CD4-positive, alpha-beta T cell treated with Interferon gamma for 1 hour (primary cell): ENCODE data around the gene POFUT2.

Experiments used
- DNase-seq: peaks from one replicate; pipeline ENCODE4 v3.0.0-alpha.2; 2020

POFUT2 gene

GRCh38 chr21:45246386-45247320, 41.0 kb downstream of the POFUT2 start:
- no peak for DNase-seq

GRCh38 chr21:45244799-45245340, 42.8 kb downstream of the POFUT2 start:
- DNase-seq, result no peak

DNA sequence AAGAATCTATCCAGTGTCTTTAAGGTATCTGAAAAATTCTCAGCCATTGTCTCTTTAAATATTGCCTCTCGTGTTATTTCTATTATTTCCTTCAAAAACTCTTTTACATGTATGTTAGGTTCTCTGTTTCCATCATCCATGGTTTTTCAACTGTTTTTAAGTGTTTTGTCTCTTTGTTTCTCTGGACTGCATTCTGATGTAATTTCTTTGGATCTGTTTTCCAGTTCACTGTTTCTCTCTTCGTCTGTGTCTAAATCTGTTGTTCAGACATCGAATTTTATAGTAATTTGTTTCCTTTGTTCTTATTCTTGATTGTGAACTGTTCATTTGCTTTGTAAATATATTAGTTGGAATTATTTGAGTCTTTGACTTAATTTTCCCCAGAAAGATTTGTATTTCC, 44.1 kb downstream of the POFUT2 start:
- DNase-seq, result no peak

GRCh38 chr21:45241357-45241756, 46.3 kb downstream of the POFUT2 start:
- DNase-seq, result no peak

DNA sequence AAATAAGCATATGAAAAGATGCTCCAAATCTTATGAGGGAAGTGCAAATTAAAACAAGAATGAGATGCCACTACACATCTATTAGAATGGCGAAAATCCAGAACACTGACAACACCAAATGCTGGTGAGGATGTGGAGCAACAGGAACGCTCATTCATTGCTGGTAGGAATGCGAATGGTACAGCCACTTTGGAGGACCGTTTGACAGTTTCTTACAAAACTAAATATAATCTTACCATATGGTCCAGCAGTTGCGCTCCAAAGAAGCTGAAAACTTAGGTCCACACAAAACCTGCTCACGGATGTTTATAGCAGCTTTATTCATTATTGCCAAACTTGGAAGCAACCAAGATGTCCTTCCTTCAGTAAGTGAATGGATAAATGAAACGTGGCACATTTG, 50.3 kb downstream of the POFUT2 start:
- DNase-seq, result no peak

DNA sequence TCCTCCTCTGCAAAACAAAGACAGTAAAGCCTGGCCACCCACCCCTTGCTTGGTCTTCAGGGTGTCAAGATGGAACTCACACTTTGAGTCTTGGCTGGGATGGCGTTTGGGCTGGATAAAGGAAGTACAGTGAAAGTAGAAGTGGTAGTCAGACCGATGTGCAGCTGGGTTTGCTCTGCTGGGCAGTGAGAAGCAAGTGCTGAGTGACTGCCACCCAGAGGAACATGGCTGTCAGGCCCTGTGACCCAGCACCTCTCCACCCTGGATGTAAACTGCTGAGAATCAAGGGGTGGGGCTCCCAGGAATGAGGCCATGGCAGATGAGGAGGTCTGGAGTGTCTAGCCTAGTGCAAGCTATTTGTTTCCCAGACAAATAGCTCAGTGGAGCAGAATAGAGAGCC, 51.2 kb downstream of the POFUT2 start:
- no peak for DNase-seq

DNA sequence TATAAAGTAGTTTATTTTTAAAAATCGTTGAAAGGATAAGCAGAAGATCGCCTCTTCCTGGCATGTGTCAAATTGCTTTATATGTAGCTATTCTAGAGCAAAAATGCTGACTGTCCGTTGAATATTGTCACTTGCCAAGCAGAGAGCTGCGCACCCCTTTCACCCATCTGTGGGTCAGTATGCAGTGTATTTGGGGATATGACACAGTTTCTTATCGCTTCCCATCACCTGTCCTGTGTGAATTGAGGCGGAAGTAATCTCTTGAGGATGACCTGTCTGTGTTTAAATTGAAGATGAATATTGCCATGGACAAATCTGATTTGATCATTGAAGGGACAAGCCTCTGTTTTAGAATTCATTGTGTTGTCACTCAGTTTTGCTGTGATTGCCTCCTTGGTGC, 52.2 kb downstream of the POFUT2 start:
- DNase-seq, result no peak

- DNase-seq, result no peak
Measured at GRCh38 chr21:45234965-45235364, 52.7 kb downstream of the POFUT2 start.

GRCh38 chr21:45234127-45234526, 53.6 kb downstream of the POFUT2 start:
- DNase-seq, result no peak

- DNase-seq, result no peak
Measured at GRCh38 chr21:45231705-45232104, 56.0 kb downstream of the POFUT2 start.

- no peak for DNase-seq
Measured at GRCh38 chr21:45228656-45229240, 58.9 kb downstream of the POFUT2 start.

DNA sequence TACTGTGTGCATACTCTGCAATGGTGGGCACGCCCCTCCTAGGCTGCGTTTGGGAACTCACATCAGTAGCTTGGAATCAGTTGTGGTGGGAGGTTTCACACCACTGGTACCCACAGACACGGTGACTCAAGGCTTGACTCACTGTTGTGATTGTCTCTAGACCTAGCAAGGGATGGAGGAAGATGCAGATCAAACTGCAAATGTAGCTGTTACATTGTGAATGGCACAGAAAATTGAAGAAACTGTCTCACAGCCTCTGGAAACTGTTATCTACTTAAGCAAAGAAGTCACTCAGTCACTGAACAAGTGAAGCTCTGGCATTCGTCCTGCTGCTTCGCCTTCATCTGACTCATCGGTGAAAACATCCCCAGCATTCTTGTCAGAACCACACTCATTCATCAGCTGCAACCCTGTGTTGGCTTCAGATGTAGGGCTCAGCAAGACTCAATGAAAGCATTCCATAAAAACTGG, 59.5 kb downstream of the POFUT2 start:
- peak; percentile 41 for DNase-seq

DNA sequence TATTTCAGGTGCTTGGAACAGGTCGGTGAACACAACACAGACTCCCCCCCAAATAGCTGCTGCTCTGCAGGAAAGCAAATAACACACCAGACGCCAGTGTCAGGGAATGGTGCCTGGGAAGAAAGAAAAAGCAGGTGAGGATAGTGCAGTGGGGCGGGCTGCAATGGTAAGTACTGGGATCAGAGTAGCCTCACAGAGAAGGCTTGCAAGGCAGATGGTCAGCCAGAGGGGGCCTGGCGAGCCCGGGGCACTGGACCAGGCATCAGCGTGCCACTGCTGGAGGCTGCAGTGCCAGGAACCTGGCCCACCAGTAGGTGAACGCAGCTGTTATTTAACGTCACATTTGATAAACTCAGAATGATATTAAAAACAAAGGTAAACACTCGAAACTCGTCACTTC, 60.0 kb downstream of the POFUT2 start:
- no peak for DNase-seq

DNA sequence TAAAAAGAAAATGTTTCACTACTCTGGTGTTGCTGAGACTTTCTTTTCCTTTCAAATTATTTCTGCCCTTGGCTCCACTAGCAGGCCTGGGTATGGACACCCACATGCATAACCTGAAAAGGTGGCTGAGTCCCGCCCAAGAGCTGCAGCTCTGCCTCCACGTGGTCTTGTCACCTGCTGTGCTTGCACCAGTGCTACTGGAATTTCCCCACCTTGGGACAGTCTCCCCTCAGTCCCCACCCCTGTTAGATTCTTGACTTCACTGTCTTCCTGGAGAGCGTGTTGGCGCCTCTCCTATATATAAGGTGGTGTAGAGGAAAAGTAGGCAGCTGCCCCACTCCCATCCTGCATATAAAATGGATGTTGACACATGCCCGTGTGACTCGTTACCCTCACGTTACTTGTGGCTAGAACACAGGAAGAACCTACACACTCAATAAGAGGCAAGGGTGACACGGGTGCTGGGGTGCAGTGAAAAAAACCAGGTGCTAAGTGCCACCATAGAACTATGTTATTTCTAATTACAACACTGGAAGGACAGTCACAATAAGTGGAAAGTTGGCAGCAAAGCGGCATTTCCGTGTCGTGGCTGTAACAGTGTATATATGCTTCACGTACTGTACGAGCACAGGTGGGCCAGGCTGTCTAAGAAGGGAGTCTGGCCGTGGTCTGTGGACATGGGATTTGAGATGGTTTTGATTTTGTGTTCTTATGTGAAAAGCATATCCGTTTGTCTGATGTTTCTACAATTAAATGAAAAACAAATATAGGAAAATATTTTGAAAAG, 61.0 kb downstream of the POFUT2 start:
- DNase-seq, result peak; percentile 10

- no peak for DNase-seq
Measured at GRCh38 chr21:45225741-45226327, 61.9 kb downstream of the POFUT2 start.

DNA sequence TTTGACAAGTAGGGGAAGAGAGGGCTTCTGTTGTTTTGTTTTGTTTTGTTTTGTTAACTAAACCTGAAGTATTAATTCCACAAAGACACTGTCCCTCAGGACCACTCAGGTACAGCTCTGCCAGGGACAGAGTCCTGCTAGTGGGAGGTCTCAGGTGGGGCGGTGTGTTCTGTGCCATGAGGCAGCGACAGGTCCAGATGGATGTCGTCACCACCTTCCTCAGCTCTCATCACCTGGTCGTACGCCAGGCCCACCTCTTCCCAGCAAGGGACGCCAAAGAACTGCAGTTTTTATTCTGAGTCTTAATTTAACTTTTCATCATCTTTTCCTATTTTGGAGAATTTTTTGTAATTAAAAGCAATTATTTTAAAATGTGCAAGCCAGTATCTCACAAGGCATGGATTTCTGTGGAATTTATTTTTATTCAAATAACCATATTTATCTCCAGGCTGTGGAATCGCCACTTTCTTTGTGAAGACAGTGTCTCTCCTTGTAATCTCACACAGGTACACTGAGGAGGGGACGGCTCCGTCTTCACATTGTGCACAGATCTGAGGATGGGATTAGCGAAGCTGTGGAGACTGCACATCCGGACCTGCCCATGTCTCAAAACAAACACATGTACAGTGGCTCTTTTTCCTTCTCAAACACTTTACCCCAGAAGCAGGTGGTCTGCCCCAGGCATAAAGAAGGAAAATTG, 62.5 kb downstream of the POFUT2 start:
- DNase-seq, result no peak

DNA sequence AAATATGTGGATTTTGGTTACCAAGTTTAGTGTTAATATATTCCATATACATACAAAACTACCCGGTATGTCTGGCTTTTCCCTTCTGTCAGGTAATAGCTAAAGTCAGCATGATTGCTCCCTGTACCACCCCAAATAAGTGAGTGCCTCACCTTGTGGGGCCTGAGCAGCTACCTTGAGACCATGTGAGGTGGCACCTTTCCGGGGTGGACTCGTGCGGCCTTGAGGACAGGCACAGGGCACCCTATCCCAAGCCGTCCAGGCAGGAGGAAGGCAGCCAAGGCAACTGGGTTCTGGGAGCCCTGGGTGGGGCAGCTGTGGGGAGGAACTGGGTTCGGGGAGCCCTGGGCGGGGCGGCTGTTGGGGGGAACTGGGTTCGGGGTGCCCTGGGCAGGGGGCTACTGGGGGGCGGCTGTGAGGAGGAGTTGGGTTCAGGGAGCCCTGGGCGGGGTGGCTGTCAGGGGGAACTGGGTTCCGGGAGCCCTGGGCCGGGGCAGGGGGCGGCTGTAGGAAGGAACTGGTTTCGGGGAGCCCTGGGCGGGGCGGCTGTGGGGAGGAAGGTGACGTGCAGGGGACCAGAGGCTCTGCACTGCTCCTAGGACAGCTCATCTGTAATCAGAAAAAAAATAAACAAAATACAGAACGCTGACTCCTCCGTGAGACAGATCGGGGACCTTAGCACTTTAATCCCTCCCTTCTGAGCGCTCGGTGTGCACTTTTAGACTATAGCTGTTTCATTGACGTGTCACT, 63.3 kb downstream of the POFUT2 start:
- DNase-seq, result peak; percentile 65

DNA sequence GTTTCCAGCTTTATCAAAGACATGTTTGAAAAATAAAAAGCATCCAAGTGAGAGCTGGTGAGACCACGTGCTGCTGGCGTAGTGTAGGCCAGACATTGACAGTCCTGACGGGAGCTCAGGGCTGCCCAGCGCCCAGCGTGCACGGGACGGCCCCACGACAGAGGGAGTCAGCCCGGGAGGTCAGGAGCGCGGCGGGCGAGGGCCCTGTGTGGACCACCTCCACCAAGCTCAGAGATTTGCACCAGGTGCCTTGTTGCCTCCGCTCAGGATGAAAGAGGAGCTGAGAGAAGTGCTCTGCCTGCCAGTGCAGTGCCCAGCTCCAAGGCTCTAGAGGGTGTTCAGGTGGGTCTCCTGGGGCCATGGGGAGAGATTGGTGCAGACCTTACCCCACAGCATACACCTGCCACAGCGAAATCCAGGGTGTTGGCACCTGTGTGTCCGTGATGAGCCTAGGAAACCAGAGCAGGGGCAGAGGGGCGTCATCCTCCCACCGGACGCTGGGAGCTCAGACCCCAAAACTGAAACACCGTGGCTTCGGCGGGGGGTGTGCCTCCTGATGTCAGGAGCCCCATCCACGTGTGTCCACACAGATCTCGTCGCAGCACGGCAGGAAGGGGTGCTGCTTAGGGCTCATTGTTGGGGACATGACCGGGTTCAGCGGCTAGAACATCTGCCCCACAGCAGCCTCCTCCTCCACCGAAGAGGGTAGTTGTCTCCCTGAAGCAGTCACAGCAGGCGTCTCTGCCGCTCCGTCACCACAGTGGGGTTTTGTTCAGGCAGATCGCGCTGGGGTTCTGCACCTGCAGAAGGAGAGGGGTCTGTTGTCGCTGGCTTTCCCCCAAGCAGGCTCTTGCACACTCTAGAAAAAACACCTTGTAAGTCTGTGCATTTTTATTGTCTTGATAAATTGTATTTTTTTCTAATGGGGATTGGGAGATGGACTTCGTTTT, 64.2 kb downstream of the POFUT2 start:
- DNase-seq, result no peak

- DNase-seq, result no peak
Measured at GRCh38 chr21:45222001-45222400, 65.7 kb downstream of the POFUT2 start.
